Forelimb muscle (tissue), 1 donor: Measurements from ENCODE around the gene CCDC90B. TPM values are rescaled to one million over a fixed set of nuclear protein-coding genes. Genes with fewer than 3 reads are reported as not detected.
A peak's percentile ranks its signal among the peaks of the same experiment; 100 is the strongest.
"Not testable (repeated sequence)": the region's sequence is repeated elsewhere in the genome, so short reads cannot be mapped to it uniquely, and the experiment has no call there.

ENCODE experiments used
- DNase-seq: peaks from one replicate; pipeline ENCODE4 v3.0.0-alpha.2; 2013; ENCODE audit warnings: low read depth
- polyA plus RNA-seq: library from polyadenylated mRNA; unstranded; fragments of 120-200 nt; gene quantifications from one replicate; pipeline ENCODE4 v1.2.1, GENCODE V29; 2013; ENCODE audit not compliant: insufficient read length

CCDC90B gene
- polyA plus RNA-seq, 1 donor: 78.1 TPM

- DNase-seq: peak; percentile 63
Observed at GRCh38 chr11:83292709-83293456, 6.7 kb upstream of the CCDC90B start.

GRCh38 chr11:83287631-83288030 is 1.5 kb upstream of the CCDC90B start:
- DNase-seq: no peak

GRCh38 chr11:83285151-83285770 is 906 bp downstream of the CCDC90B start:
- peak; percentile 22 for DNase-seq

GRCh38 chr11:83284501-83285150 is 1.5 kb downstream of the CCDC90B start:
- DNase-seq: no peak

- no peak for DNase-seq
Observed at GRCh38 chr11:83282084-83282716, 4.0 kb downstream of the CCDC90B start.

- DNase-seq: no peak
Observed at GRCh38 chr11:83280256-83280655, 5.9 kb downstream of the CCDC90B start.

GRCh38 chr11:83278351-83278750 is 7.8 kb downstream of the CCDC90B start:
- DNase-seq: no peak

- DNase-seq: no peak
Observed at GRCh38 chr11:83275888-83276641, 10.1 kb downstream of the CCDC90B start.

- DNase-seq: no peak
Observed at GRCh38 chr11:83272627-83273026, 13.5 kb downstream of the CCDC90B start.

- DNase-seq: not testable (repeated sequence)
Observed at GRCh38 chr11:83271734-83272133, 14.4 kb downstream of the CCDC90B start.

- DNase-seq: not testable (repeated sequence)
Observed at GRCh38 chr11:83269080-83269479, 17.1 kb downstream of the CCDC90B start.

- no peak for DNase-seq
Observed at GRCh38 chr11:83265331-83265730, 20.8 kb downstream of the CCDC90B start.

- no peak for DNase-seq
Observed at GRCh38 chr11:83259559-83259958, 26.6 kb downstream of the CCDC90B start.

GRCh38 chr11:83257761-83258168 is 28.4 kb downstream of the CCDC90B start:
- no peak for DNase-seq

GRCh38 chr11:83256602-83257340 is 29.4 kb downstream of the CCDC90B start:
- no peak for DNase-seq

GRCh38 chr11:83255366-83255765 is 30.8 kb downstream of the CCDC90B start:
- DNase-seq: no peak

- no peak for DNase-seq
Observed at GRCh38 chr11:83252941-83253340, 33.2 kb downstream of the CCDC90B start.

GRCh38 chr11:83252266-83252665 is 33.9 kb downstream of the CCDC90B start:
- DNase-seq: no peak

- DNase-seq: peak; percentile 20
Observed at GRCh38 chr11:83249972-83250593, 36.1 kb downstream of the CCDC90B start.

GRCh38 chr11:83249445-83249844 is 36.7 kb downstream of the CCDC90B start:
- DNase-seq: no peak
